HepG2 (cell line): ENCODE results near the gene CHN2.

Source experiments
- CREM ChIP-seq, 2 experiments: sonication (generic) in 1 of 2; formaldehyde crosslinking in 1 of 2; IDR thresholded peaks; 2 replicates each; pipeline versions ENCODE4 v1.4.0 to v1.6.1; 2016 to 2020; ENCODE audit warnings: antibody characterized with exemption in 1 of 2, mild to moderate bottlenecking in 1 of 2, missing genetic modification reagents in 1 of 2
- IRF1 ChIP-seq: sonication (generic); formaldehyde crosslinking; IDR thresholded peaks from 2 replicates; pipeline ENCODE4 v1.4.0; 2020; ENCODE audit warnings: low read depth, mild to moderate bottlenecking, missing genetic modification reagents
- PHB2 ChIP-seq: fragments of 450-650 bp; IDR thresholded peaks from 2 replicates; pipeline ENCODE4 v1.6.1; 2018; ENCODE audit not compliant: partially characterized antibody
- POLR2A ChIP-seq, 2 experiments: IDR thresholded peaks; 2 replicates each; pipeline ENCODE4 v1.6.1; 2011; ENCODE audit warnings: low read depth in 2 of 2, low read length in 2 of 2, mild to moderate bottlenecking in 1 of 2, moderate library complexity in 1 of 2; ENCODE audit not compliant: insufficient read depth in 1 of 2
- RAD21 ChIP-seq: fragments of 450-650 bp; formaldehyde crosslinking; IDR thresholded peaks from 2 replicates; pipeline ENCODE4 v1.5.0; 2020; ENCODE audit warnings: mild to moderate bottlenecking
- RELA ChIP-seq: sonication (generic); formaldehyde crosslinking; IDR thresholded peaks from 2 replicates; pipeline ENCODE4 v1.4.0; 2020; ENCODE audit warnings: missing genetic modification reagents
- RERE ChIP-seq: IDR thresholded peaks from 2 replicates; pipeline ENCODE4 v1.6.1; 2016; ENCODE audit warnings: low read depth, missing genetic modification reagents, missing compliant biosample characterization
- SNRNP70 ChIP-seq: fragments of 200-400 bp; formaldehyde crosslinking; IDR thresholded peaks from 2 replicates; pipeline ENCODE4 v1.6.1; 2017; ENCODE audit warnings: mild to moderate bottlenecking, low read depth, low read length, moderate library complexity
- TEAD3 ChIP-seq: optimal IDR thresholded peaks from 2 replicates; pipeline ENCODE3; 2016; ENCODE audit warnings: borderline replicate concordance
- U2AF2 ChIP-seq: fragments of 200-400 bp; formaldehyde crosslinking; IDR thresholded peaks from 2 replicates; pipeline ENCODE4 v1.6.1; 2017; ENCODE audit warnings: low read depth, mild to moderate bottlenecking, low read length
- WIZ ChIP-seq: sonication (generic); formaldehyde crosslinking; IDR thresholded peaks from 2 replicates; pipeline ENCODE4 v1.5.1; 2020; ENCODE audit warnings: mild to moderate bottlenecking, missing genetic modification reagents
- ZKSCAN1 ChIP-seq: fragments of 150-350 bp; IDR thresholded peaks from 2 replicates; pipeline ENCODE4 v1.6.1; 2014; ENCODE audit warnings: low read length
- ZNF501 ChIP-seq: sonication (generic); formaldehyde crosslinking; IDR thresholded peaks from 2 replicates; pipeline ENCODE4 v1.5.1; 2020; ENCODE audit warnings: mild to moderate bottlenecking, moderate library complexity, missing genetic modification reagents
- TF ChIP-seq, protein P1 (sequence below): sonication (generic); formaldehyde crosslinking; IDR thresholded peaks from 2 replicates; pipeline ENCODE4 v1.5.0; 2020; ENCODE audit warnings: mild to moderate bottlenecking, missing genetic modification reagents, moderate library complexity

GRCh38 chr7:29413626-29414136, 219.1 kb downstream of the CHN2 start:
- TF ChIP-seq PHB2 (no peak), POLR2A (IDR thresholded peaks at IDR 0.05; ENCODE audit: insufficient read depth in 1 of 2, low read depth in 2 of 2, low read length in 2 of 2) (no peak), ZNF501 (no peak), U2AF2 (no peak), CREM (IDR thresholded peaks at IDR 0.05) (no peak), CREM (CRISPR knock-in tag; IDR thresholded peaks at IDR 0.05) (no peak), IRF1 (CRISPR knock-in tag) (no peak), RAD21 (CRISPR knock-in tag) (no peak), SNRNP70 (no peak), RELA (no peak), TEAD3 (CRISPR knock-in tag) (no peak), ZKSCAN1 (no peak), RERE (CRISPR knock-in tag) (no peak), WIZ (no peak)
- TF ChIP-seq, protein P1, sequence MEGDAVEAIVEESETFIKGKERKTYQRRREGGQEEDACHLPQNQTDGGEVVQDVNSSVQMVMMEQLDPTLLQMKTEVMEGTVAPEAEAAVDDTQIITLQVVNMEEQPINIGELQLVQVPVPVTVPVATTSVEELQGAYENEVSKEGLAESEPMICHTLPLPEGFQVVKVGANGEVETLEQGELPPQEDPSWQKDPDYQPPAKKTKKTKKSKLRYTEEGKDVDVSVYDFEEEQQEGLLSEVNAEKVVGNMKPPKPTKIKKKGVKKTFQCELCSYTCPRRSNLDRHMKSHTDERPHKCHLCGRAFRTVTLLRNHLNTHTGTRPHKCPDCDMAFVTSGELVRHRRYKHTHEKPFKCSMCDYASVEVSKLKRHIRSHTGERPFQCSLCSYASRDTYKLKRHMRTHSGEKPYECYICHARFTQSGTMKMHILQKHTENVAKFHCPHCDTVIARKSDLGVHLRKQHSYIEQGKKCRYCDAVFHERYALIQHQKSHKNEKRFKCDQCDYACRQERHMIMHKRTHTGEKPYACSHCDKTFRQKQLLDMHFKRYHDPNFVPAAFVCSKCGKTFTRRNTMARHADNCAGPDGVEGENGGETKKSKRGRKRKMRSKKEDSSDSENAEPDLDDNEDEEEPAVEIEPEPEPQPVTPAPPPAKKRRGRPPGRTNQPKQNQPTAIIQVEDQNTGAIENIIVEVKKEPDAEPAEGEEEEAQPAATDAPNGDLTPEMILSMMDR (CRISPR knock-in tag): no peak
